Esophagus (tissue), 2 donors: Measurements from ENCODE around the gene PROX2. TPM values are rescaled to one million over a fixed set of nuclear protein-coding genes. Genes with fewer than 3 reads are reported as not detected.

ENCODE experiments used
- H3K27ac ChIP-seq, 2 donors: one replicate each; pipeline ENCODE4 v1.5.1; 2013; ENCODE audit warnings: low read depth in 2 of 2, mild to moderate bottlenecking in 2 of 2, inconsistent platforms in 1 of 2, low read length in 1 of 2, moderate library complexity in 1 of 2
- H3K27me3 ChIP-seq, 2 donors: one replicate each; pipeline ENCODE4 v1.6.1; 2013; ENCODE audit warnings: low read length in 2 of 2, control low read depth in 1 of 2, mild to moderate bottlenecking in 1 of 2; ENCODE audit not compliant: insufficient read depth in 2 of 2, control insufficient read depth in 1 of 2
- H3K36me3 ChIP-seq, 2 donors: one replicate each; pipeline ENCODE4 v1.6.1; 2013; ENCODE audit warnings: low read length in 1 of 2; ENCODE audit not compliant: control insufficient read depth in 2 of 2, insufficient read depth in 2 of 2
- H3K4me1 ChIP-seq, 2 donors: one replicate each; pipeline ENCODE4 v1.6.1; 2013; ENCODE audit warnings: low read length in 1 of 2; ENCODE audit not compliant: control insufficient read depth in 2 of 2, insufficient read depth in 2 of 2
- H3K4me3 ChIP-seq, 2 donors: one replicate each; pipeline ENCODE4 v1.5.1; 2013; ENCODE audit warnings: low read length in 2 of 2, mild to moderate bottlenecking in 2 of 2, low read depth in 1 of 2, moderate library complexity in 1 of 2
- H3K9me3 ChIP-seq, 2 donors: one replicate each; pipeline ENCODE4 v1.6.1; 2013; ENCODE audit warnings: mild to moderate bottlenecking in 2 of 2, low read depth in 1 of 2, low read length in 1 of 2, moderate library complexity in 1 of 2; ENCODE audit not compliant: control insufficient read depth in 2 of 2, insufficient read depth in 1 of 2
- WGBS, 2 donors: extraction: QIAGEN DNeasy Blood & Tissue Kit; methylation state at CpG; one replicate each; pipeline ENCODE4 v1.1.7; 2013; 5-methylcytosine and 5-hydroxymethylcytosine counted together
- polyA plus RNA-seq, 2 donors: library from polyadenylated mRNA; stranded (reverse); fragments of 200-250 nt; gene quantifications; one replicate each; pipeline ENCODE4 v1.2.3, GENCODE V29; 2013
- donor health status: healthy with polysubstance abuse.
- donor health status: Bipolar disorder and iron deficiency.

Gene PROX2
- polyA plus RNA-seq, 2 donors: not detected

DNA sequence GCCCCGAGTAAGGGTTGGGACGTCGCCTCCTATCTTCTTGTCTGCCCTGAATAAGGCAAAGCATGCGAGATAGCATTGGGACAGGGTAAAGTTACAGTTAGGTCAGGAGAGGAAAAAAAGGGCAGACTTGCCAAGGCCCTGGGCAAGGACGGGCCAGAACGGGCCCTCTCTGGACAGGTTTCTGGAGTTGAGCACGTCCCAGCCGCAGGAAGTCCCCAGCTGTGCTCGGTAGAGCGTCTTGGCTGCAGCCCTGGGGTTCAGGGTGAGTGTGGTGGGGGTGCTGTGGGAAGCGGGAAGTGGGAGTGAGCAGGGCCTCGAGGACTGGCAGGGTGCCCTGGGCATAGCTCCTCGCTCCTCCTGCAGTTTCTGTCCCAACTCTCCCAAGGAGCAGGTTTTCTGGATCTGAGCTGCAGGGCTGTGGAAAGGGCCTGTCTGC is 41.7 kb upstream of the PROX2 start:
- Histone ChIP-seq H3K36me3 (peaks cover 0 to 1% of the 10 kb centered on the region in 2 donors), H3K4me1 (peaks cover 5 to 33% of the 10 kb centered on the region in 2 donors), H3K27me3 (no peaks in the 10 kb centered on the region), H3K4me3 (no peak overlapping the region), H3K27ac (peak overlapping the region; percentile 45 to 63), H3K9me3 (no peaks in the 10 kb centered on the region)
- 31 to 50% methylated on average over 13 of the region's 13 CpGs for WGBS, 2 donors

DNA sequence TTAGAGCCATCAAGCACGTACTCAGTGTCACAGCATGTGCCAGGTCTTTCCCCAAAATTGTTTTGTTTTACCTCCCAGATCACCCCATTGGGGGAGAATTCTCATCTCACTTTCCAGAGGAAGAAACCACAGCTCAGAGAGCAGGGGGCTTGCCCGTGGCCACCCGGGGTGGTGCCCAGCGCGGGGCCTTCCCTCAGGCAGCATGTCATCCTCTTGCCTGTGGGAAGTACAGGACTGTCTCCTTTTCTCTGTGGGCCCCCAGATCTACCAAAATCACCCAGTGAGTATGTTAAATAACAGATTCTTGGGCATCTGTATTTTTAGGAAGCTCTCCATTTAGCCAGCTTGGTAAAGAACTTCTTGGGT is 41.2 kb upstream of the PROX2 start:
- Histone ChIP-seq H3K4me1 (peaks cover 6 to 35% of the 10 kb centered on the region in 2 donors), H3K4me3 (no peak overlapping the region), H3K36me3 (peaks cover 0 to 1% of the 10 kb centered on the region in 2 donors), H3K27me3 (no peaks in the 10 kb centered on the region), H3K27ac (peak overlapping the region; percentile 45 to 63), H3K9me3 (no peaks in the 10 kb centered on the region)
- WGBS, 2 donors: 56 to 74% methylated on average over 5 of the region's 5 CpGs

GRCh38 chr14:74915826-74916225 is 39.9 kb upstream of the PROX2 start:
- Histone ChIP-seq H3K4me1 (peaks cover 10 to 44% of the 10 kb centered on the region in 2 donors), H3K36me3 (peaks cover 0 to 1% of the 10 kb centered on the region in 2 donors), H3K27me3 (no peaks in the 10 kb centered on the region), H3K9me3 (no peaks in the 10 kb centered on the region), H3K4me3 (no peak overlapping the region), H3K27ac (no peak overlapping the region)
- 35 to 41% methylated on average over 7 of the region's 7 CpGs for WGBS, 2 donors

DNA sequence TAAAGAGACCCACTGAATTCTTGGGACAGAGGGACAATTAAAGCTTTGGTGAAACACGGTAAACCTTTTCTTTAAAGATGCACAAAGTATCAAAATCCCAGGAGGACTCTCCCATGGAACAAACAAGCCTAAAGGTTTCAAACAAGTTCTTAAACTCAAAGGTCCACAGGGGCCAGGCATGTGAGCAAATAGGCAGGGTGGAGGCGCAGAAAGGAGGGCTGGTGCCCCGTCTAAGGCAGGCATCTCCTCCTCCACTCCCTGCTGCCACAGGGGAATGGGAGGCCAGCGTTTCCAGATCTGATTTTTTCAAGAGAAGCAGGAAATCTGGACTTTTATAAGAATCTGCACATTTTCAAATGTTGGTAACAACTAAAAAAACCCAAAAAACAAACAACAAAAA is 39.5 kb upstream of the PROX2 start:
- peaks cover 10 to 44% of the 10 kb centered on the region in 2 donors for H3K4me1 ChIP-seq
- no peak overlapping the region for H3K4me3 ChIP-seq
- 73 to 83% methylated on average over 4 of the region's 4 CpGs for WGBS, 2 donors
- H3K36me3 ChIP-seq: peaks cover 0 to 1% of the 10 kb centered on the region in 2 donors
- no peaks in the 10 kb centered on the region for H3K27me3 ChIP-seq
- no peak overlapping the region for H3K27ac ChIP-seq
- no peaks in the 10 kb centered on the region for H3K9me3 ChIP-seq

DNA sequence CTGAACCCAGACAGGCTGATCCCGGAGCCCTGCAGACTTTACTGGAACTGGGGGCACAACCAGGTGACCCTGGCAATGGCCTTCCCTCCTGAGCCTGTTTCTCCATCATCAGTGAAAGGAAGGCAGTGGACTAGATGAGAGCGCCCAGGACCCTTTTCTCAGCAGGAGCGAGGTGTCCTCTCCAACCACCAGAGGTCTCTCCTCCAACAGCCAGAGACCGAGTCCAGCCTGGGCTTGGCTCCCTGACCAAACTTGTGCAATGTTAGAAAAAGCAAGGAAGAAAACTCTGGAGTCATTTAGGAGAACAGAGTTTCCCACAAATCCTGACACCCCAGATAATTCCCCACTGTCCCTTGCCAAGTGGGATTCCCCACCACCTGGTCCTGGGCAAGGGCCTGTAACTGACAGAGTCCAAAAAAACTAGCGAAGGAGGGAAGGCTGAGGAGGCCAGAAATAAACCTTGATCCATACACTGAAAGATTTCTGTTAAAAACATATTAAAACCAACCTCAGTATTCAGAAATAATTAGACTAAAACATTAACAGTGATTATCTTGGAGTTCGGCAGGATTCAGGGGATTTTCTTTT is 38.1 kb upstream of the PROX2 start:
- Histone ChIP-seq H3K4me3 (no peak overlapping the region), H3K27me3 (no peaks in the 10 kb centered on the region), H3K27ac (peak overlapping the region; percentile 26 to 46), H3K36me3 (peaks cover 0 to 1% of the 10 kb centered on the region in 2 donors), H3K4me1 (peaks cover 10 to 35% of the 10 kb centered on the region in 2 donors), H3K9me3 (no peaks in the 10 kb centered on the region)
- 28 to 45% methylated on average over 6 of the region's 6 CpGs for WGBS, 2 donors

DNA sequence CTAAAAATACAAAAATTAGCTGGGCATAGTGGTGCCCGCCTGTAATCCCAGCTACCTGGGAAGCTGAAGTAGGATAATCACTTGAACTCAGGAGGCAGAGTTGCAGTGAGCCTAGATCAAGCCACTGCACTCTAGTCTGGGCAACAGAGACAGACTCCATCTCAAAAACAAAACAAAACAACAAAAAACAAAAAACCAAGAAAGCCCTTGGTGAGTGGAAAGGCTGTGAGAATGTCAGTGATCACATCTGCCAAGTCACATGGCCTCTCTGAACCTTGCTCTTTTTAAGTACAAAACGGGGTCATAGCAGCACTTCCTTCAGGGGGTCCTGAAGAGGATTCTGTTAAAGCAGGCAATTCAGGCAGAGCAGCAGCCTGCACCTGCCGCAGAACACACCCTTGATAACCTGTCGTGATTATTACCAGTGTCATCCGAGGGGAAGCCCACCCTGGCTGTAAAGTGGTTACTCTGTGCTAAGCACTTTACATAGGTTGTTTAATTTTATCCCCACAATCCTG is 37.5 kb upstream of the PROX2 start:
- no peak overlapping the region for H3K27ac ChIP-seq
- H3K27me3 ChIP-seq: no peaks in the 10 kb centered on the region
- H3K9me3 ChIP-seq: no peaks in the 10 kb centered on the region
- no peak overlapping the region for H3K4me3 ChIP-seq
- H3K36me3 ChIP-seq: peaks cover 0 to 1% of the 10 kb centered on the region in 2 donors
- peaks cover 10 to 33% of the 10 kb centered on the region in 2 donors for H3K4me1 ChIP-seq
- WGBS, 2 donors: 65 to 70% methylated on average over 5 of the region's 5 CpGs

DNA sequence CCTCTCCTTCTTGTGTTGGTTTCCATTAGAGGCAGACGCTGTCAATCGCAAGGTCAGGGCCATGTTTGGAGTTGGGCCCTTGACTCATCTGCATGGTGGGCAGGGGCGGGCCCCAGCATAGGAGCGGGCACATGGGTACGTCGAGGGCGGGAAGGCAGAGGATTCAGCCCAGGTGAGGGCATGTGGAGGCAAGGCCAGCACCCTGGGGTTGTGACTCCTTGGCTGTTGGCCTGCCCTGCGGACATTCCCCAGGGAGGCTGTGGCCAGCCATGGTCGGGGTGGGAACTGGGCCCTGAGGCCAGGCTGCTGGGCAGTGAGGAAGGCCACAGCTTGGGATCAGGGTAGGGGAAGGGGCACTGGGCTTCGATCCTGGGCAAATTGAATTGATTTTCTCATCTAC is 36.9 kb upstream of the PROX2 start:
- Histone ChIP-seq H3K36me3 (peaks cover 0 to 1% of the 10 kb centered on the region in 2 donors), H3K4me3 (no peak overlapping the region), H3K4me1 (peaks cover 10 to 28% of the 10 kb centered on the region in 2 donors), H3K27ac (no peak overlapping the region), H3K9me3 (no peaks in the 10 kb centered on the region), H3K27me3 (no peaks in the 10 kb centered on the region)
- 72 to 84% methylated on average over 10 of the region's 10 CpGs for WGBS, 2 donors

- H3K36me3 ChIP-seq: no peaks in the 10 kb centered on the region
- 83 to 89% methylated on average over 6 of the region's 6 CpGs for WGBS, 2 donors
- no peak overlapping the region for H3K27ac ChIP-seq
- H3K4me3 ChIP-seq: no peak overlapping the region
- H3K9me3 ChIP-seq: no peaks in the 10 kb centered on the region
- H3K27me3 ChIP-seq: no peaks in the 10 kb centered on the region
- H3K4me1 ChIP-seq: peaks cover 8 to 26% of the 10 kb centered on the region in 2 donors
Measured at GRCh38 chr14:74912111-74912510, 36.2 kb upstream of the PROX2 start.

- Histone ChIP-seq H3K4me3 (no peak overlapping the region), H3K36me3 (no peaks in the 10 kb centered on the region), H3K9me3 (no peaks in the 10 kb centered on the region), H3K4me1 (peaks cover 10 to 25% of the 10 kb centered on the region in 2 donors), H3K27me3 (no peaks in the 10 kb centered on the region), H3K27ac (peak overlapping the region in 1 of 2 donors; percentile 24)
- WGBS, 2 donors: 56 to 61% methylated on average over 5 of the region's 5 CpGs
Measured at GRCh38 chr14:74911704-74912103, 35.8 kb upstream of the PROX2 start.

- no peaks in the 10 kb centered on the region for H3K9me3 ChIP-seq
- 87 to 92% methylated on average over 6 of the region's 6 CpGs for WGBS, 2 donors
- H3K4me3 ChIP-seq: no peak overlapping the region
- peak overlapping the region in 1 of 2 donors; percentile 24 for H3K27ac ChIP-seq
- no peaks in the 10 kb centered on the region for H3K36me3 ChIP-seq
- H3K27me3 ChIP-seq: no peaks in the 10 kb centered on the region
- peaks cover 10 to 25% of the 10 kb centered on the region in 2 donors for H3K4me1 ChIP-seq
Measured at GRCh38 chr14:74911221-74911620, 35.3 kb upstream of the PROX2 start.
